Endothelial cell of umbilical vein (primary cell): ENCODE data around the gene CHCHD10. TPM values are rescaled to one million over a fixed set of nuclear protein-coding genes. Genes with fewer than 3 reads are reported as not detected.

Source experiments
- BruUV-seq: library from RNA; stranded (reverse); fragments of 400-500 nt; replicated peaks from 2 replicates; lab custom pipeline; 2021; lab: Mats Ljungman, UMichigan
- CTCF ChIA-PET: fragments of 300-600, 350-600 bp; sonication (Branson Sonifier 250); formaldehyde crosslinking; loops from one replicate; lab custom pipeline; 2021; ENCODE audit warnings: antibody characterized with exemption, inconsistent platforms; lab: Charles Lee
- POLR2A ChIA-PET: fragments of 300-600, 350-600 bp; sonication (Branson Sonifier 250); formaldehyde crosslinking; loops from one replicate; lab custom pipeline; 2021; ENCODE audit warnings: antibody characterized with exemption, inconsistent platforms; lab: Charles Lee
- DNase-seq: peaks from one replicate; pipeline ENCODE4 v3.0.0-alpha.2; 2011; ENCODE audit warnings: low read depth, low spot score
- FAIRE-seq: peaks from 2 replicates; lab custom pipeline; 2011; peaks lifted over from hg19 to GRCh38; lab: Jason Lieb, UNC
- H2AFZ ChIP-seq: 2 replicates; pipeline ENCODE4 v1.6.0; 2012; ENCODE audit warnings: low read depth, low read length, control low read depth, inconsistent platforms
- H3K27ac ChIP-seq: 2 replicates; pipeline ENCODE4 v1.5.1; 2011; ENCODE audit warnings: low read depth, mild to moderate bottlenecking, control low read depth, low read length, moderate library complexity; ENCODE audit not compliant: insufficient read depth
- H3K27me3 ChIP-seq, 2 experiments: 2 replicates each; pipeline versions ENCODE4 v1.6.0 to v1.6.1; 2011; ENCODE audit warnings: low read length in 2 of 2, mixed read lengths in 1 of 2; ENCODE audit not compliant: control insufficient read depth in 2 of 2, insufficient read depth in 2 of 2
- H3K36me3 ChIP-seq, 2 experiments: 2 replicates in 1 of 2; 3 replicates in 1 of 2; pipeline ENCODE4 v1.5.1; 2011; ENCODE audit warnings: low read length in 2 of 2, mild to moderate bottlenecking in 1 of 2, moderate library complexity in 1 of 2; ENCODE audit not compliant: control insufficient read depth in 2 of 2, insufficient read depth in 2 of 2; ENCODE audit errors: extremely low read depth in 1 of 2
- H3K4me1 ChIP-seq: 3 replicates; pipeline ENCODE4 v1.5.1; 2011; ENCODE audit warnings: mild to moderate bottlenecking, low read length; ENCODE audit not compliant: control insufficient read depth, insufficient read depth; ENCODE audit errors: extremely low read depth
- H3K4me2 ChIP-seq: 2 replicates; pipeline ENCODE4 v1.6.1; 2011; ENCODE audit warnings: low read length, control low read depth, mixed read lengths; ENCODE audit not compliant: insufficient read depth
- H3K4me3 ChIP-seq, 3 experiments: fragments of 200-600 bp in 1 of 3; sonication (generic), shearing (Covaris generic) in 1 of 3; replicated peaks in 1 of 3; 2 replicates each; pipeline ENCODE4 v1.5.1; 2011 to 2016; ENCODE audit warnings: control low read depth in 3 of 3, low read length in 3 of 3, mild to moderate bottlenecking in 2 of 3, inconsistent platforms in 1 of 3, low read depth in 1 of 3, moderate library complexity in 1 of 3; ENCODE audit not compliant: insufficient read depth in 1 of 3
- H3K79me2 ChIP-seq: 2 replicates; pipeline ENCODE4 v1.6.0; 2012; ENCODE audit warnings: low read length, inconsistent platforms; ENCODE audit not compliant: control insufficient read depth, insufficient read depth
- H3K9ac ChIP-seq: replicated peaks from 2 replicates; pipeline ENCODE3; 2011; ENCODE audit warnings: low read length, control low read depth; ENCODE audit not compliant: insufficient read depth; ENCODE audit errors: extremely low read depth
- H3K9me1 ChIP-seq: replicated peaks from 3 replicates; pipeline ENCODE4 v1.6.0; 2011; ENCODE audit warnings: mild to moderate bottlenecking, low read length; ENCODE audit not compliant: control insufficient read depth, insufficient read depth; ENCODE audit errors: extremely low read depth
- H3K9me3 ChIP-seq: replicated peaks from 2 replicates; pipeline ENCODE4 v1.5.1; 2012; ENCODE audit warnings: low read length, inconsistent platforms; ENCODE audit not compliant: control insufficient read depth, insufficient read depth
- H4K20me1 ChIP-seq: replicated peaks from 2 replicates; pipeline ENCODE3; 2011; ENCODE audit warnings: mild to moderate bottlenecking, low read length; ENCODE audit not compliant: control insufficient read depth, insufficient read depth; ENCODE audit errors: extremely low read depth
- CTCF ChIP-seq, 2 donors: IDR thresholded peaks; 1 replicate in 1 of 2; 2 replicates in 1 of 2; pipeline ENCODE4 v1.5.1; 2011; ENCODE audit warnings: low read length in 2 of 2, mild to moderate bottlenecking in 2 of 2, moderate library complexity in 2 of 2, control low read depth in 1 of 2, inconsistent platforms in 1 of 2, low read depth in 1 of 2; ENCODE audit not compliant: insufficient read depth in 1 of 2; ENCODE audit errors: extremely low read depth in 1 of 2
- EZH2 ChIP-seq: IDR thresholded peaks from 2 replicates; pipeline ENCODE4 v1.6.1; 2012; ENCODE audit warnings: borderline replicate concordance, low read depth, mild to moderate bottlenecking, moderate library complexity, low read length, inconsistent platforms; ENCODE audit not compliant: severe bottlenecking
- FOS ChIP-seq: IDR thresholded peaks from 2 replicates; pipeline ENCODE4 v1.6.1; 2011; ENCODE audit warnings: mild to moderate bottlenecking, low read length, moderate library complexity, borderline replicate concordance; ENCODE audit not compliant: insufficient read depth
- GATA2 ChIP-seq: IDR thresholded peaks from 2 replicates; pipeline ENCODE4 v1.7.0; 2011; ENCODE audit warnings: low read depth, mild to moderate bottlenecking, moderate library complexity, mixed read lengths, low read length; ENCODE audit not compliant: insufficient read length, insufficient read depth
- JUN ChIP-seq: IDR thresholded peaks from 2 replicates; pipeline ENCODE4 v1.6.1; 2011; ENCODE audit warnings: borderline replicate concordance, low read depth; ENCODE audit not compliant: insufficient read length, insufficient read depth
- MYC ChIP-seq: IDR thresholded peaks from one replicate; pipeline ENCODE4 v1.6.1; 2011; ENCODE audit warnings: mild to moderate bottlenecking, low read depth, low read length
- POLR2A ChIP-seq: IDR thresholded peaks from 2 replicates; pipeline ENCODE4 v1.6.1; 2012; ENCODE audit warnings: low read depth, mild to moderate bottlenecking, control low read depth, low read length
- POLR2AphosphoS5 ChIP-seq: IDR thresholded peaks from 2 replicates; pipeline ENCODE4 v1.6.1; 2012; ENCODE audit warnings: low read depth, mild to moderate bottlenecking, control low read depth, low read length, moderate library complexity; ENCODE audit not compliant: insufficient read depth
- dilution Hi-C: fragments of 300-500 bp; cut with MboI; formaldehyde crosslinking; loops from one replicate; pipeline ENCODE4 v1.15.0; 2019; ENCODE audit warnings: low sequenced_read_pairs; ENCODE audit not compliant: extremely low pct_ligation_motif_present
- intact Hi-C: fragments of 100-400 bp; cut with micrococcal nuclease; formaldehyde crosslinking; loops from one replicate; pipeline ENCODE4 v1.10.0; 2022
- polyA plus RNA-seq, 4 experiments: library from polyadenylated mRNA; depleted of rRNA in 3 of 4; stranded (reverse) in 3 of 4; unstranded in 1 of 4; fragments of >200 nt; gene quantifications; 2 replicates each; pipeline versions ENCODE4 v1.2.1 to v1.2.3, GENCODE V29; 2011 to 2012; ENCODE audit warnings: missing spikeins in 1 of 4
- total RNA-seq: library from RNA; stranded (reverse); gene quantifications from 2 replicates; pipeline ENCODE4 v1.2.3, GENCODE V29; 2021
- TF ChIP-seq, protein P1 (sequence below): IDR thresholded peaks from 2 replicates; pipeline ENCODE4 v1.6.1; 2011; ENCODE audit not compliant: insufficient read depth, insufficient read length

CHCHD10 gene
- total and polyA plus RNA-seq, 2 donors (not counting 3 experiments of a cell fraction or from before 2014, with no cell fraction given) = 28.1 to 75.6 TPM

DNA sequence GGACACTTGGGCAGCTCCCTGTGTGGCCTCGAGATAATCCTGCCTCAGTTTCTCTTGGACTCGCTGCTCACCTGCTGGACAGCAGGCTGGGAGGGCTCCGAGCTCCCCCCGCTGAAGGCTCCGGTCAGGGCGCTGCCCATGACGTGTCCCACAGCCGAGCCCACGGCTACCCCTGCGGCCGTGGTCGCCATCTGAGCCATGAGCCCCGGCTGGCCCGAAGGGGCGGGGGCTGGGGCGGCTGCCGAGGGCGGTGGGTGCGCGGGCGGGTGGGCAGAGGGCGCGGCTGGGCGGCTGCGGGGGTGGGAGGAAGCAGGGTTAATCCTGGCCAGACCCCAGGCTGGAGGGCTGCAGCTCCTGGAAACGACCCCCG lies 484 bp downstream of the CHCHD10 start:
- POLR2A ChIA-PET = no interaction called here
- TF ChIP-seq MYC = no peak
- TF ChIP-seq GATA2 = no peak
- TF ChIP-seq CTCF (IDR thresholded peaks at IDR 0.05; ENCODE audit: extremely low read depth in 1 of 2, insufficient read depth in 1 of 2, low read depth in 1 of 2, low read length in 2 of 2) = no peak
- TF ChIP-seq FOS = no peak
- TF ChIP-seq POLR2AphosphoS5 = no peak
- no peak for TF ChIP-seq JUN
- no peak for TF ChIP-seq POLR2A
- TF ChIP-seq EZH2 = no peak
- TF ChIP-seq, protein P1, sequence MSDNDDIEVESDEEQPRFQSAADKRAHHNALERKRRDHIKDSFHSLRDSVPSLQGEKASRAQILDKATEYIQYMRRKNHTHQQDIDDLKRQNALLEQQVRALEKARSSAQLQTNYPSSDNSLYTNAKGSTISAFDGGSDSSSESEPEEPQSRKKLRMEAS = no peak
- FAIRE-seq = no peak

More for the DNA sequence above, 484 bp downstream of the CHCHD10 start:
- peak overlapping the region; percentile 47 to 74 (median 55) for H3K4me3 ChIP-seq
- H4K20me1 ChIP-seq = no peaks in the 10 kb centered on the region
- H3K27ac ChIP-seq = no peak overlapping the region
- peaks cover 0 to 3% of the 10 kb centered on the region in 2 experiments for H3K36me3 ChIP-seq
- H3K9me3 ChIP-seq = no peaks in the 10 kb centered on the region
- dilution Hi-C loops (no loop called here), intact Hi-C loops (loop anchor here (5.0 kb wide), 1 partner anchor 225 kb away; no protein-coding TSS in a partner anchor)
- CTCF ChIA-PET = interaction anchor here (0.7 to 4.6 kb wide), 5 partner anchors 12 to 82 kb away, joined by 3 to 63 read pairs (median 3); no protein-coding TSS in a partner anchor
- H3K9ac ChIP-seq = peak overlapping the region; percentile 38
- no peak for DNase-seq
- BruUV-seq = no TSS peak
- no peaks in the 10 kb centered on the region for H3K27me3 ChIP-seq
- peaks cover 2% of the 10 kb centered on the region for H3K79me2 ChIP-seq
- no peaks in the 10 kb centered on the region for H3K9me1 ChIP-seq
- peaks cover 26% of the 10 kb centered on the region for H3K4me1 ChIP-seq
- H3K4me2 ChIP-seq = peak overlapping the region; percentile 94
- H2AFZ ChIP-seq = peak overlapping the region; percentile 87
